Left ventricle myocardium inferior (tissue), 1 donor: ENCODE data around the gene DRAM1. TPM values are rescaled to one million over a fixed set of nuclear protein-coding genes. Genes with fewer than 3 reads are reported as not detected.

Experiments used
- DNase-seq: peaks from one replicate; pipeline ENCODE4 v3.0.0-alpha.2; 2020
- H3K27ac ChIP-seq: fragments of 200-600 bp; replicated peaks from 2 replicates; pipeline ENCODE4 v1.8.0; 2021
- H3K27me3 ChIP-seq: fragments of 200-600 bp; 2 replicates; pipeline ENCODE4 v1.8.0; 2021; ENCODE audit warnings: low read depth
- H3K36me3 ChIP-seq: fragments of 200-600 bp; 2 replicates; pipeline ENCODE4 v1.8.0; 2021
- H3K4me1 ChIP-seq: fragments of 200-600 bp; 2 replicates; pipeline ENCODE4 v1.8.0; 2021
- H3K4me3 ChIP-seq: fragments of 200-600 bp; 2 replicates; pipeline ENCODE4 v1.8.0; 2021; ENCODE audit warnings: mild to moderate bottlenecking, moderate library complexity
- H3K9me3 ChIP-seq: fragments of 200-600 bp; replicated peaks from 2 replicates; pipeline ENCODE4 v1.8.0; 2021
- CTCF ChIP-seq: fragments of 200-600 bp; IDR thresholded peaks from 2 replicates; pipeline ENCODE4 v1.8.0; 2021; ENCODE audit warnings: antibody characterized with exemption, mild to moderate bottlenecking, borderline replicate concordance
- intact Hi-C: fragments of 100-400 bp; cut with micrococcal nuclease; formaldehyde crosslinking; loops from one replicate; pipeline ENCODE4 v1.11.0; 2022
- total RNA-seq: library from RNA; stranded (reverse); fragmentation: NEBNext Ultra II Directional; extraction: Animal tissue kit (Norgen Biotek cat#: 25700); gene quantifications from one replicate; pipeline ENCODE4 v1.2.1, GENCODE V29; 2021
- donor health status: DM: no; HTN: yes; CAD: no; lungs with severe emphysema.

DRAM1 gene
- total RNA-seq, 1 donor from 2014 or later, result 5.3 TPM

- intact Hi-C loops, result loop anchor here (5.0 kb wide), 1 partner anchor 60 kb away; no protein-coding TSS in a partner anchor
- TF ChIP-seq CTCF, result no peak
- Histone ChIP-seq H3K27ac (no peak overlapping the region), H3K27me3 (no peaks in the 10 kb centered on the region), H3K4me1 (peaks cover 37% of the 10 kb centered on the region), H3K36me3 (no peaks in the 10 kb centered on the region), H3K4me3 (no peak overlapping the region), H3K9me3 (no peaks in the 10 kb centered on the region)
- no peak for DNase-seq
These were observed 45.4 kb upstream of the DRAM1 start for GRCh38 chr12:101832030-101832429.

GRCh38 chr12:101838628-101839323 lies 38.6 kb upstream of the DRAM1 start:
- intact Hi-C loops, result no loop called here
- H3K36me3 ChIP-seq, result no peaks in the 10 kb centered on the region
- DNase-seq, result no peak
- no peaks in the 10 kb centered on the region for H3K4me1 ChIP-seq
- no peak overlapping the region for H3K27ac ChIP-seq
- TF ChIP-seq CTCF, result no peak
- peaks cover 4% of the 10 kb centered on the region for H3K27me3 ChIP-seq
- no peak overlapping the region for H3K4me3 ChIP-seq
- no peaks in the 10 kb centered on the region for H3K9me3 ChIP-seq

- H3K27me3 ChIP-seq, result peaks cover 4% of the 10 kb centered on the region
- no peak for DNase-seq
- no peak overlapping the region for H3K27ac ChIP-seq
- H3K36me3 ChIP-seq, result no peaks in the 10 kb centered on the region
- intact Hi-C loops, result no loop called here
- no peaks in the 10 kb centered on the region for H3K9me3 ChIP-seq
- TF ChIP-seq CTCF, result peak; percentile 92
- no peaks in the 10 kb centered on the region for H3K4me1 ChIP-seq
- no peak overlapping the region for H3K4me3 ChIP-seq
These were observed 37.8 kb upstream of the DRAM1 start for GRCh38 chr12:101839324-101840283.

GRCh38 chr12:101841069-101841468 lies 36.3 kb upstream of the DRAM1 start:
- no peak overlapping the region for H3K4me3 ChIP-seq
- no peak overlapping the region for H3K27ac ChIP-seq
- peaks cover 4% of the 10 kb centered on the region for H3K27me3 ChIP-seq
- DNase-seq, result no peak
- H3K4me1 ChIP-seq, result no peaks in the 10 kb centered on the region
- intact Hi-C loops, result no loop called here
- H3K9me3 ChIP-seq, result no peaks in the 10 kb centered on the region
- no peaks in the 10 kb centered on the region for H3K36me3 ChIP-seq
- TF ChIP-seq CTCF, result no peak

- no peak overlapping the region for H3K27ac ChIP-seq
- no peak for DNase-seq
- no peaks in the 10 kb centered on the region for H3K9me3 ChIP-seq
- H3K27me3 ChIP-seq, result peaks cover 4% of the 10 kb centered on the region
- no peak overlapping the region for H3K4me3 ChIP-seq
- TF ChIP-seq CTCF, result no peak
- intact Hi-C loops, result no loop called here
- H3K4me1 ChIP-seq, result no peaks in the 10 kb centered on the region
- H3K36me3 ChIP-seq, result no peaks in the 10 kb centered on the region
These were observed 32.2 kb upstream of the DRAM1 start for GRCh38 chr12:101845137-101845711.
